ENCODE data around the gene PRKAB1.

The PRKAB1 gene

GRCh38 chr12:119669744-119670472, 2.0 kb downstream of the PRKAB1 start:
- no peak for DNase-seq (ENCODE audit: low spot score)
- peaks cover 56% of the 10 kb centered on the region for H3K4me1 Mint-ChIP-seq (ENCODE audit: low read depth)
- no peaks in the 10 kb centered on the region for H3K27me3 Mint-ChIP-seq (ENCODE audit: low read depth)
- H3K36me3 Mint-ChIP-seq (ENCODE audit: low read depth): peaks cover 54% of the 10 kb centered on the region
- no peaks in the 10 kb centered on the region for H3K9me3 Mint-ChIP-seq
- peak overlapping the region; percentile 83 for H3K27ac Mint-ChIP-seq
- peak overlapping the region; percentile 72 for H3K4me3 Mint-ChIP-seq

GRCh38 chr12:119671070-119671469, 3.1 kb downstream of the PRKAB1 start:
- peaks cover 64% of the 10 kb centered on the region for H3K36me3 Mint-ChIP-seq (ENCODE audit: low read depth)
- no peaks in the 10 kb centered on the region for H3K27me3 Mint-ChIP-seq (ENCODE audit: low read depth)
- no peaks in the 10 kb centered on the region for H3K9me3 Mint-ChIP-seq
- H3K4me1 Mint-ChIP-seq (ENCODE audit: low read depth): peaks cover 55% of the 10 kb centered on the region
- H3K27ac Mint-ChIP-seq: peak overlapping the region; percentile 6
- H3K4me3 Mint-ChIP-seq: peak overlapping the region; percentile 30
- DNase-seq (ENCODE audit: low spot score): no peak

DNA sequence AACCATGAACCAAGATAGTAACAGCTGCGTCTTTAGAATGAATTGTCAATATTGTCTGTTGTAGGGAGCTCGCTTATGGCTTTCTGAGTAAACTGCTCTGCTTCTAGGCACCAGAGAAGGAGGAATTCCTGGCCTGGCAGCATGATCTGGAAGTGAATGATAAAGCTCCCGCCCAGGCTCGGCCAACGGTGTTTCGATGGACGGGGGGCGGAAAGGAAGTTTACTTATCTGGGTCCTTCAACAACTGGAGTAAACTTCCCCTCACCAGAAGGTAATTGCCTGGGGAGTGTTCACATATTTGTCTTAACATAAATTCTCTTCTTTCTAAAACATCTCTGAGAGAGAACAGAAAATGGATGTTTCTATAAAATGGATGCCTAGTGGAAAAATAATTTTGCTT, 4.3 kb downstream of the PRKAB1 start:
- Mint-ChIP-seq H3K27ac (peak overlapping the region; percentile 46), H3K27me3 (ENCODE audit: low read depth) (no peaks in the 10 kb centered on the region), H3K9me3 (no peaks in the 10 kb centered on the region), H3K4me1 (ENCODE audit: low read depth) (peaks cover 45% of the 10 kb centered on the region), H3K36me3 (ENCODE audit: low read depth) (peaks cover 76% of the 10 kb centered on the region), H3K4me3 (no peak overlapping the region)
- no peak for DNase-seq (ENCODE audit: low spot score)

DNA sequence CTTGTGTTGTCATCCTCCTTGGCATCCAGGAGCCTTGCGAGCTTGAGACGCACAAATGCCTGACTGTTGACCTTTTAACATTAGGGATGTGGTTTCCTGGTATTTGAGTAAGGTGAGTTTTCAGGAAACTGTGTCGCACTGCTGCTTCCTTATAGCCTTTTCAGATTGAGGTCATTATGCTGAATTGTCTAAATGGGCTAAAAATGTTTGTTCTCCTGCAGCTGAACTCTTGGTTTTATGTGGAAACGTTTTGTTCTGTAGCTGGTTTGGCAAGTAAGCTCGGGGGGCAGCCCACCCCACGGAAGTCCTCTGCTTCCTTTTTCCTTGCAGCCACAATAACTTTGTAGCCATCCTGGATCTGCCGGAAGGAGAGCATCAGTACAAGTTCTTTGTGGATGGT, 5.7 kb downstream of the PRKAB1 start:
- H3K4me1 Mint-ChIP-seq (ENCODE audit: low read depth): peaks cover 43% of the 10 kb centered on the region

GRCh38 chr12:119674560-119674959, 6.6 kb downstream of the PRKAB1 start:
- no peak overlapping the region for H3K4me3 Mint-ChIP-seq
- peaks cover 43% of the 10 kb centered on the region for H3K4me1 Mint-ChIP-seq (ENCODE audit: low read depth)
- H3K27me3 Mint-ChIP-seq (ENCODE audit: low read depth): no peaks in the 10 kb centered on the region
- H3K36me3 Mint-ChIP-seq (ENCODE audit: low read depth): peaks cover 91% of the 10 kb centered on the region
- H3K9me3 Mint-ChIP-seq: no peaks in the 10 kb centered on the region
- H3K27ac Mint-ChIP-seq: no peak overlapping the region
- DNase-seq (ENCODE audit: low spot score): no peak

More for the DNA sequence above, 5.7 kb downstream of the PRKAB1 start:
- Mint-ChIP-seq H3K36me3 (ENCODE audit: low read depth) (peaks cover 83% of the 10 kb centered on the region), H3K9me3 (no peaks in the 10 kb centered on the region), H3K27me3 (ENCODE audit: low read depth) (no peaks in the 10 kb centered on the region), H3K27ac (peak overlapping the region; percentile 82), H3K4me3 (peak overlapping the region; percentile 72)
- peak; percentile 17 for DNase-seq (ENCODE audit: low spot score)

GRCh38 chr12:119676022-119676421, 8.1 kb downstream of the PRKAB1 start:
- Mint-ChIP-seq H3K4me1 (ENCODE audit: low read depth) (peaks cover 29% of the 10 kb centered on the region), H3K27me3 (ENCODE audit: low read depth) (no peaks in the 10 kb centered on the region), H3K36me3 (ENCODE audit: low read depth) (peaks cover 86% of the 10 kb centered on the region), H3K27ac (no peak overlapping the region), H3K9me3 (no peaks in the 10 kb centered on the region), H3K4me3 (no peak overlapping the region)
- no peak for DNase-seq (ENCODE audit: low spot score)

DNA sequence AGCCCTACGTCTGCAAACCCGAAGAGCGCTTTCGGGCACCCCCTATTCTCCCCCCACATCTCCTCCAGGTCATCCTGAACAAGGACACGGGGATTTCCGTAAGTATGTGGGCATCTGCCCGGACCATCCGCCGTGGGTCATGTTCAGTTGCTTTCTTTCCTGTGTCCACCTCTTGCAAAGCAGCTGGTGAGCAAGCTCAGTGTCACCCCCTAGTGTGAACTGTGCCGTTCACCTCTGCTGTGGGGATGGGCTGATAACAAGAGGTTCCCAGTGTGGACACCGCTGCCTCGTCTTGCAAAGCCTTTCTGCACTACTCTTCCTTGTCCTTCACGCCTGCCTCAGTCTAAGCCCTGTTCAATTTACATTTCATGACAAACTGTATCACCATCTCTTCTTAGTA, 8.6 kb downstream of the PRKAB1 start:
- no peak overlapping the region for H3K4me3 Mint-ChIP-seq
- no peaks in the 10 kb centered on the region for H3K9me3 Mint-ChIP-seq
- no peaks in the 10 kb centered on the region for H3K27me3 Mint-ChIP-seq (ENCODE audit: low read depth)
- no peak for DNase-seq (ENCODE audit: low spot score)
- H3K27ac Mint-ChIP-seq: peak overlapping the region; percentile 8
- H3K4me1 Mint-ChIP-seq (ENCODE audit: low read depth): peaks cover 25% of the 10 kb centered on the region
- H3K36me3 Mint-ChIP-seq (ENCODE audit: low read depth): peaks cover 84% of the 10 kb centered on the region

DNA sequence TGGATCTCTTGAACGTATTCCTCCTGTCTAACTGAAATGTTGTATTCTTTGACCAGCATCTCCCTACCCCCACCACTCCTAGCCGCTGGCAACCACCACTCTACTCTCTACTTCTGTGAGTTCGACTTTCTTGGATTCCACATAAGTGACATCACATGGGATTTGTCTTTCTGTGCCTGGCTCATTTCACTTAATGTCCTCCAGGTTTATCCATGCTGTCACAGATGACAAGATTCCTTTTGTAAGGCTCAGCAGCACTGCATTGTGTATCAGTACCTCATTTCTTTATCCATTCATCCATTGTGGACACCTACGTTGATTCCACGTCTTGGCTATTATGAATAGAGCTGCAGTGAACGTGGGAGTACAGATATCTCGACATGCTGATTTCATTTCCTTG, 10.5 kb downstream of the PRKAB1 start:
- no peak for DNase-seq (ENCODE audit: low spot score)
- Mint-ChIP-seq H3K27me3 (ENCODE audit: low read depth) (no peaks in the 10 kb centered on the region), H3K4me1 (ENCODE audit: low read depth) (peaks cover 20% of the 10 kb centered on the region)

DNA sequence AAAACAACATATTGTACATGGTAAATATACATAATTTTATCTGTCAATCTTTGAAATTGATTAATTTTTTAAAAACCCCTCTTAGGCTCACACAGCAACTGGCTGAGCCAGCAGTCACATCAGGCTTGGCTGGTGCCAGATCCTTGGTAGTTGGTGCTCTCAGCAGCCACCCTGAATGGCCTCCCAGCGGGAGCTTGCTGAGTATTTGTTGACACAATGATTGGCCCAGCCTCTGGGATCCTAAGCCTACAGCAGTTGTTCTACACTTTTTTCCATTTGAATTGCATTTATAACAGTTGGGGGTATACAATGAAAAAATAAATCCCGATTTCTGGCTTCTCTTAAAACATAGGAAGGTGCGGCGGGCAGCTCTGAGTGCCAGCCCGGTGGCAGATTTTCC, 11.1 kb downstream of the PRKAB1 start:
- peaks cover 75% of the 10 kb centered on the region for H3K36me3 Mint-ChIP-seq (ENCODE audit: low read depth)
- no peaks in the 10 kb centered on the region for H3K9me3 Mint-ChIP-seq
- H3K4me1 Mint-ChIP-seq (ENCODE audit: low read depth): peaks cover 14% of the 10 kb centered on the region
- H3K27me3 Mint-ChIP-seq (ENCODE audit: low read depth): no peaks in the 10 kb centered on the region
- no peak overlapping the region for H3K27ac Mint-ChIP-seq
- no peak for DNase-seq (ENCODE audit: low spot score)
- H3K4me3 Mint-ChIP-seq: no peak overlapping the region

More for the DNA sequence above, 10.5 kb downstream of the PRKAB1 start:
- Mint-ChIP-seq H3K27ac (no peak overlapping the region), H3K4me3 (no peak overlapping the region), H3K9me3 (no peaks in the 10 kb centered on the region), H3K36me3 (ENCODE audit: low read depth) (peaks cover 79% of the 10 kb centered on the region)

DNA sequence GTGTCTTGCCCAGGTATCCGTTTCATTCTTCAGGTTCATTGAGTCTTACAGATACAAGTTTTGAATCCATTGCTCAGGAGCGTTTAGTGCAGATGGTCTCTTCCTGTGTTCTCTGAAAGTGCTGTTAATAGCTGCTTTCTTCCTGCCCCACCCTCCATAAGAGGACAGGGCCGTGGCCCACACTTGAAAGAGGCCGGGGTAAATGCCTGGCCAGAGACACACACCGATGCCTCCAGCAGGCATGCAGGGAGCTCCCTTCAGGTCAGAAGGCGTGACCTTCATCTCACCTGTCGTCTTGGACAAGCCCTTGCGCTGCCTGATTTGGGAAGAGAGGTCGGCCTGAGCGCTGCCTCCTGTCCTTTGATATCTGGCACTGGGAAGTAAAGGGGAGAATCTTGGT, 11.6 kb downstream of the PRKAB1 start:
- Mint-ChIP-seq H3K9me3 (no peaks in the 10 kb centered on the region), H3K27me3 (ENCODE audit: low read depth) (no peaks in the 10 kb centered on the region), H3K4me3 (no peak overlapping the region), H3K4me1 (ENCODE audit: low read depth) (peaks cover 11% of the 10 kb centered on the region), H3K36me3 (ENCODE audit: low read depth) (peaks cover 71% of the 10 kb centered on the region), H3K27ac (no peak overlapping the region)
- no peak for DNase-seq (ENCODE audit: low spot score)

- no peak overlapping the region for H3K4me3 Mint-ChIP-seq
- no peaks in the 10 kb centered on the region for H3K9me3 Mint-ChIP-seq
- no peak for DNase-seq (ENCODE audit: low spot score)
- no peaks in the 10 kb centered on the region for H3K27me3 Mint-ChIP-seq (ENCODE audit: low read depth)
- peaks cover 64% of the 10 kb centered on the region for H3K36me3 Mint-ChIP-seq (ENCODE audit: low read depth)
- no peak overlapping the region for H3K27ac Mint-ChIP-seq
- H3K4me1 Mint-ChIP-seq (ENCODE audit: low read depth): peaks cover 11% of the 10 kb centered on the region
These were observed 13.2 kb downstream of the PRKAB1 start for GRCh38 chr12:119681111-119681510.

DNA sequence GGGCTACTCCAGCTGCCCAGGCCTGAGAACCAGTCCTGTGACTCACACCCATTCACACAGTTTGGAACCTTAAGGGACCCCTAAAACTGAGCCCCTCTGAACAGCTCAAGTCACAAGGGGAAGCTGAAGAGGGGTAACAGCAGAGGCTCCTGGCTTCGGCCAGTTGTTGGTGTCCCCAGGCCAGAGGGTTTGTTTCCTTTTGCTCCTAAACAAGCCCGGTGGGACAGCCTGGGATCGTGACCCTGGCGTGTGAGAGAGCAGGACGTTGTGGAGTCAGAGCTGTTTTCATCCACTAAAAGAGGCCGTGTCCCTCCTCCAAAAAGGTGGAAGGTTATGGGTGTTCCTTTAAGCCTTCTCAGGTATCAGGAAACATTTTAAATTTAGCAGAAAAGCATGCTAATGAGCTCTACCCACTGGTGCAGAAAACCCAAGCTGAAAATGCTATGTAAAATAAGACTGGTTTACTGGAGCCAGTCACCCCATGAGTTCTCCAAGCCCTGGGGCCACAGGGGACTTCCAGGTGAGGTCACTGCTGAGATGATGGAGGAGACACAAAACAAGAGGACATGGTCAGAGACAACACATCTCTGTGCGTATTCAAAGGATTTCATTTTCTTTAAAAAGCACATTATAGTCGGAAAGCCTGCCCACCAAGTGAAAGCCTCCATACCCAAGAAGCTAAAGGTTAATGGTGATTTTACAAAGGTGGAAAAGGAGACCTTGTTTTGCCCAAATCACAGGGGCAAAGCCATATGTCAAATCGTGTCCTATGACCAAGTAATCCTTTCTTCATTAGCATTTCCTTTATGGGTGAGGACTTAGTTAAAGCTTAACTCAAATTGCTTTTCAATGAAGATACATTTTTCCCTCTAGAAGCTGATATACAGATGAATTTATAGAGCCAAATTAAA, 14.1 kb downstream of the PRKAB1 start:
- DNase-seq (ENCODE audit: low spot score): peak; percentile 43
- Mint-ChIP-seq H3K36me3 (ENCODE audit: low read depth) (peaks cover 63% of the 10 kb centered on the region), H3K9me3 (no peaks in the 10 kb centered on the region), H3K27me3 (ENCODE audit: low read depth) (no peaks in the 10 kb centered on the region), H3K4me3 (no peak overlapping the region), H3K4me1 (ENCODE audit: low read depth) (peaks cover 11% of the 10 kb centered on the region), H3K27ac (peak overlapping the region; percentile 85)

GRCh38 chr12:119682639-119683252, 14.8 kb downstream of the PRKAB1 start:
- peak overlapping the region; percentile 85 for H3K27ac Mint-ChIP-seq
- no peaks in the 10 kb centered on the region for H3K9me3 Mint-ChIP-seq
- H3K4me3 Mint-ChIP-seq: no peak overlapping the region
- H3K36me3 Mint-ChIP-seq (ENCODE audit: low read depth): peaks cover 63% of the 10 kb centered on the region
- H3K4me1 Mint-ChIP-seq (ENCODE audit: low read depth): peaks cover 11% of the 10 kb centered on the region
- no peaks in the 10 kb centered on the region for H3K27me3 Mint-ChIP-seq (ENCODE audit: low read depth)
- no peak for DNase-seq (ENCODE audit: low spot score)

GRCh38 chr12:119683413-119683812, 15.5 kb downstream of the PRKAB1 start:
- no peak overlapping the region for H3K4me3 Mint-ChIP-seq
- peak overlapping the region; percentile 53 for H3K27ac Mint-ChIP-seq
- H3K36me3 Mint-ChIP-seq (ENCODE audit: low read depth): peaks cover 60% of the 10 kb centered on the region
- no peaks in the 10 kb centered on the region for H3K27me3 Mint-ChIP-seq (ENCODE audit: low read depth)
- peaks cover 11% of the 10 kb centered on the region for H3K4me1 Mint-ChIP-seq (ENCODE audit: low read depth)
- H3K9me3 Mint-ChIP-seq: no peaks in the 10 kb centered on the region
- DNase-seq (ENCODE audit: low spot score): no peak

Measured in T-helper 2 cell treated with Interferon-gamma antibody and Interleukin-4, amounts not matched to agents 5 μg/mL and 100 μg/mL, for 36 hours (primary cell).